Memory B cell (primary cell): ENCODE data around the gene FAM131C.

ENCODE experiments used
- ATAC-seq: fragments of 150-1000 bp; cut with Tn5 transposase; 2 replicates; pipeline ENCODE4 v1.10.0; 2021; ENCODE audit warnings: low read depth, mild to moderate bottlenecking, moderate library complexity
- DNase-seq, 2 donors: peaks; one replicate each; pipeline ENCODE4 v3.0.0; 2022; ENCODE audit warnings: low spot score in 2 of 2
- H3K27ac Mint-ChIP-seq: one replicate; pipeline ENCODE4 v1.8.0; 2022; ENCODE audit warnings: mild to moderate bottlenecking, moderate library complexity, mixed read lengths
- H3K27me3 Mint-ChIP-seq: one replicate; pipeline ENCODE4 v1.8.0; 2022; ENCODE audit warnings: mixed read lengths
- H3K36me3 Mint-ChIP-seq: one replicate; pipeline ENCODE4 v1.8.0; 2022; ENCODE audit warnings: mild to moderate bottlenecking, mixed read lengths
- H3K4me1 Mint-ChIP-seq: one replicate; pipeline ENCODE4 v1.8.0; 2022; ENCODE audit warnings: mixed read lengths
- H3K4me3 Mint-ChIP-seq: one replicate; pipeline ENCODE4 v1.8.0; 2022; ENCODE audit warnings: mild to moderate bottlenecking, moderate library complexity, mixed read lengths
- H3K9me3 Mint-ChIP-seq: one replicate; pipeline ENCODE4 v1.8.0; 2022; ENCODE audit warnings: mixed read lengths

FAM131C gene

GRCh38 chr1:16010837-16011236, 62.6 kb downstream of the FAM131C start:
- Mint-ChIP-seq H3K27me3 (peaks cover 2% of the 10 kb centered on the region), H3K36me3 (no peaks in the 10 kb centered on the region), H3K4me1 (peaks cover 19% of the 10 kb centered on the region), H3K9me3 (no peaks in the 10 kb centered on the region), H3K27ac (no peak overlapping the region), H3K4me3 (no peak overlapping the region)
- ATAC-seq (no peak), DNase-seq (no peak)

GRCh38 chr1:16009678-16010077, 63.8 kb downstream of the FAM131C start:
- Mint-ChIP-seq H3K4me3 (no peak overlapping the region), H3K4me1 (peaks cover 18% of the 10 kb centered on the region), H3K27me3 (no peaks in the 10 kb centered on the region), H3K36me3 (no peaks in the 10 kb centered on the region), H3K9me3 (no peaks in the 10 kb centered on the region), H3K27ac (no peak overlapping the region)
- no peak for ATAC-seq
- no peak for DNase-seq

GRCh38 chr1:16009030-16009460, 64.4 kb downstream of the FAM131C start:
- Mint-ChIP-seq H3K27me3 (no peaks in the 10 kb centered on the region), H3K9me3 (no peaks in the 10 kb centered on the region), H3K4me1 (peaks cover 16% of the 10 kb centered on the region), H3K27ac (no peak overlapping the region), H3K4me3 (no peak overlapping the region), H3K36me3 (no peaks in the 10 kb centered on the region)
- ATAC-seq (peak; percentile 49), DNase-seq (peak; percentile 64 to 76)
